Occipital lobe (tissue), 2 donors: Measurements from ENCODE around the gene USH2A. TPM values are rescaled to one million over a fixed set of nuclear protein-coding genes. Genes with fewer than 3 reads are reported as not detected.

Experiments used
- DNase-seq: peaks from one replicate; lab custom pipeline; 2025; lab: John Stamatoyannopoulos, UW
- total RNA-seq: library from RNA; depleted of rRNA; stranded (reverse); fragments of >200 nt; gene quantifications from one replicate; pipeline ENCODE4 v1.2.3, GENCODE V29; 2014

Gene USH2A
- 1.1 TPM for total RNA-seq

DNA sequence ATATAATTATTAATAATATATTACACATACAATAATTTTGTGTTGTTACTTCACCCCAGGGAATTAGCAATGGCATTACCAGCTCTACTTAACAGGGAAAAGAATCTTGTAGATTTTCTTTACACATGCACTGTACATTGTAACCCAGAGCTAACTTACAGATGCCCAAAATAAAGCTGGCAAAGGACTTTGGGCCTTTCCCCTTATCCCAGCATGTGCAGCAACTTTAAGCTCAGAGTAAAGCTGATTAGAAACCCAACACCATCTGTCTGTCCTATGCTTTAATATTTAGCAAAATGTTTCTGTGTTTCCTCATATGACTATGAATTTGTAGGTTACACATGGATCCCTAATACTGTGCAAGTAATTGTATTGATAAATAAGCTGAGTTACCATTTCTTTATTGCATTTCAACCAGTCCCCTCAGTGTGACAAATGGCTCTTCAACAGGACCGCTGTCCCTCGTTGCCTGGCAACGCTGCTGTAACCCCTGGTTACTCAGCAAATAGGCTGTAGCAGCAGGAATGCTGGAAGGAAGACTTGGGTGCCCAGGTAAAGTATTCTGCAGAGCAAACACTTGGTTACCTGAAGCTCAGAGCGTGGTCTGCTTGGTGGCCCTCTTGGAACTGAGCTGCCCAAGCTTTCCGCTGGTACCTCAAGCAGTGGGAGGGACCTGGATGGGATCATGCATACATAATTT, at the start of gene USH2A:
TSS of gene USH2A (minus strand) at position 628 of the 700 bp plus-strand sequence. CDS start 1,112 bp downstream, outside the sequence.
- DNase-seq = no peak

- DNase-seq = no peak
Observed at GRCh38 chr1:216466162-216466801, 43.0 kb upstream of the USH2A start.

DNA sequence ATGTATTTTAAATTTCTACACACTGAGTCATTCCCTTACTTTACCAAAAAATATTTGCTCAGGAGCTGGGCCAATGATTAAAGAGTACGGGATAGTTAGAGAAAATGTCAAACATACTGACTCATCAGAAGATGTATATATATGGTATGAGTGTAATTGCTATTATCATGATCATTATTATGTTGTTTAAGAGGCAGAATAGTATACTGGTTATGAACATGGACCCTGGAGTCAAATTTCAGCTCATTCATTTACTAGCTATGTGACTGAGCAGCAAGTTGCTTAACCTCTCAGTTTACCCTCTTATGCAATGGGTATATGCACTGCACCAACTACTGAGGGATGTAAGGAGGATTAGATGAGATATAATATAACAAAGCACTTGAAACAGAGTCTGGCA, 41.2 kb upstream of the USH2A start:
- no peak for DNase-seq

DNA sequence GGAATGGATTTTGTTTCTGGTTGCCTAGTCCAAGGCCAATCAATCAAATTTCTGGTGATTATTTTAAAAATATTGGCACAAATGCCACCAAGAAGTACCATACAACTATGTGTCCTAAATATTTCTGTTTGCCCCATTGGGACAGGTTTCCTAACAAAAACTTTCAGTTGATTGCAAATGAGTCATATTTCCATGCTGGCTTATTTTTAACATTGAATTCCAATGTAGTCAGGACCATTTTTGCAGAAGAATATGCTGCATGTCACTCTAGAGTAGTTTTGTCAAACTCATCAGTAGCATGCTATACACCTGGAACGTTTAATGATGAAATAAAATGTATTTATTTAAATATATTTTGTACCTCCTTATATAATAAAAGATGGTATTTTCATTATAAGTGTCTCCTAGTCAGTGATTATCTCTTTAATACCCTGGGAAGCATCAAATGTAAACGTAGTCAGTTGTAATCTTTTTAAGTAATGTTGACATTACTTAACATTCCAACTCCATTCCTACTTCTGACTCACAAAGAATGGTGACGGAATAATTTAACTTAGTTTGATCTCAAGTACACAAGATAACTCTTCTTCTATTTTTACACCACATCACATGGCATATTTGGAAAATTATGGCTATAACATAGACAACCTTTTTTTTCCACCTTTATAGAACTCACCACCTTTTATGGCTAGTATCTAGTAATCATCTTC, 39.0 kb upstream of the USH2A start:
- no peak for DNase-seq

- DNase-seq = no peak
Observed at GRCh38 chr1:216461466-216461865, 38.2 kb upstream of the USH2A start.

DNA sequence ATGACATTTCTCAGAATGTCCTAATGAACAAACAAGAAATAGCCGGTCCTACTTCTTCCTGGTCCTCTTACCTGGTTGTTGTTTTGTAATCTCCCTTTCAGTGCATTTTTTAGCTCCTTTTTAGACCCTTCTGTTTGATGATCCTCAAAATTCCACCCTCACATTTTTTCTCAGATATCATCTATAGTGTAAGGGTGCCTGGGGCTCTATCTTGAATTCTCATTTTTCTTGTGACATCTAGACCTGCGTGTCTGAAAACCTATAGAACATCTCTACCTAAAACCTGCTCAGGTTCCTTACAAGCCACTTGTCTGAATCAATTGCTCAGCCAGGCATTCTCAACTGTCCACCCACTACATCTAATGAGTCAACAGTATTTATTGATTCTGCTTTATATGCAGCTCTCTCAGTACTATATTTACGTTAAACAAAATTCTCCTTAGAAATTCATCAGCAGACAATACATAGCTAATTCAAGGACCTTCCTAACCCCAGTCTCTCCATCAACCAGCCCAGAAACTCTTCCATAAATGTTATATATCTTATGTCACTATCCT, 36.5 kb upstream of the USH2A start:
- no peak for DNase-seq

DNA sequence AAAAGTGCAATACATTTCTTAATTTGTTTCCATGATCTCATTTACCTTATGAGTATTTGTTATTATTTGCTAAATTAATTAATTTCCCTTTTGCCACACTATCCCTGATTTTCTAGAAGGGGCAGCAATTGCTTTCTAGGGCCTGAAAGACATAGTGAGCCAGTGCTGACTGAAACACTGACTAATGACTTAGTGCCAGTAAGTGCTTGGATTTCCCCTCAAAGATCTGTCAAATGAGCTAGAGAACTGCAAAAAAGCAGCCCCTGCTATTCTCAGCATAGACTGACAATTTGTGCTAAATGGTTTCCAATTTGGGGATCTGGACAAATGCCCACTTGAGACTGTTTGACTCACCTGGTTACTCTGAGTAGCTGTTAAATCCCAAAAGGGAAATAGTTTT, 35.6 kb upstream of the USH2A start:
- DNase-seq = no peak

DNA sequence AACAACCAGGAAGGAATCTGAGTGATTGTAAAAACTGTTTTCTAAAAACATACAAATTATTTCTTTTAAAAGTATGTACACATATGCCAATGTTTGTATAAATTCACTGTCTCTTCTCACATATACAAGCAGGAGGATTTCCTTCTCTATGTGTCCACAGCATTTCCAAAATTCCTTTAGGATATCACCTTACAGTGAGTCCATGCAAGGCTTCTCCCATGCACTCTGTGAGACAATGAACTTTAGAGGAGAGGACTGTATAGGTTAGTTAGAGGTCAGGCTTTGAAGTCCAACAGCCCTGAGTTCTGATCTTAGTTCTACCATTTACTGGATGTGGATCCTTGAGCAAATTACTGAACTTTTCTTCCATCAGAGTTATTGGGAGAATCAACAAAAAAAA, 34.1 kb upstream of the USH2A start:
- no peak for DNase-seq

- DNase-seq = no peak
Observed at GRCh38 chr1:216456682-216457081, 33.4 kb upstream of the USH2A start.

GRCh38 chr1:216453777-216454176, 30.5 kb upstream of the USH2A start:
- no peak for DNase-seq

- DNase-seq = no peak
Observed at GRCh38 chr1:216450227-216450626, 27.0 kb upstream of the USH2A start.

DNA sequence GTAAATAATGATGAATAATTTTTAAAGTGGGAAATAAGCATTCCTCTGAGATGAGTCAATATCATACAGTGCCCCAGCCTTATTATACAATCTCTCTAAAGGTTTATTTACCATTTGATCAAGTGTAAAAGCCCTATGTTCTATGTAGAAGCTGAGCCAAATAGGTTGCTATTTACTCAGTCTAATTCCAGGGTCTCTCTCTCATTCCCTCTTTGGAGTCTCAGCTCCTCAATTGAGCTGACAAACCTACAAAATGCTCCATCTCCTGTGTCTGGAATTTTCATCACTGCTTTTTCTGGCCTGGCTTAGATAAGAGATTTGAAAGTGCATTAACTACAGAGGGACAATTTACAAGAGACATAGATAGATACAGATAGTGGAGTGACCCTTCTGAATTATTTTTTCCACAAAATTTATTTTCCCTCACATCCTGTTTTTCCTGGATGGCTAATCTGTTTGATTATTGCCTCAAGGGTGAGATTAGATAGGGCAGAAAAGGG, 24.8 kb upstream of the USH2A start:
- no peak for DNase-seq

GRCh38 chr1:216437603-216438002, 14.4 kb upstream of the USH2A start:
- DNase-seq = no peak

GRCh38 chr1:216434232-216434631, 11.0 kb upstream of the USH2A start:
- no peak for DNase-seq

GRCh38 chr1:216433175-216433574, 9.9 kb upstream of the USH2A start:
- DNase-seq = no peak

DNA sequence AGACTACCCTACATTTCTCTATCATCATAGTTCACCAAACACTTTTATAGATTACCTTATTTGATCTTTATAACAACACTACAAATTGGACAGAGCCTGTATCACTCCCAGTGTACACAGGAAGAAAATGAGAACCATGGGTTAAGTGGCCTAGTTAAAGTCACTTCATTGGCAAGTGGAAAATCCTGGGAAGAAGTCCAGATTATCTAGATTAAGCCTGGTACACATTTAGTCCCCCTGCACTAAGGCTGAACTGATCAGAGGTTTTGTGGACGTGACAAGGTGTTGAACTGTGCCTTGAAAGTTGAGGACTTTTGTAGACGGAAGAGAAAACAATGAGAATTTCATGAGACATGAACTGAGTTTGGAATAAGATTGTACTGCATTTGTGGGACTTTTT, 7.5 kb upstream of the USH2A start:
- DNase-seq = no peak

DNA sequence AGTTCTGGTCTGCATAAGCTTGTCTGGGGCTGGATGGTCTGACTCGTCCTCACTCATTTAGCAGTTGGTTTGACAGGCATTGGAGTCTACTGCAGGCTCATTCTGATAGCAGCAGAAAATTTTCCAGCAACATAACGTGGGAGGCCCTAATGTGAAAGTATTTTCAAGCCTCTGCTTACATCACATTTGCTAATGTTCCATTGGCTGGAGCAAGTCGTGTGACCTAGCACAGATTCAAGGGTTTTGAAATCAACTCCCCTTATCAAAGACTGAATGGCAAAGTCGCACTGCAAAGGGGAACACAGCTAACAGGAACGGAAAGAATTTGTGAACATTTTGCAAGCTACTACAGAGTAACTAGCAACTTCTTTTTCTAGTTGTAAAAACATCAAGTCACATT, 2.3 kb upstream of the USH2A start:
- no peak for DNase-seq

DNA sequence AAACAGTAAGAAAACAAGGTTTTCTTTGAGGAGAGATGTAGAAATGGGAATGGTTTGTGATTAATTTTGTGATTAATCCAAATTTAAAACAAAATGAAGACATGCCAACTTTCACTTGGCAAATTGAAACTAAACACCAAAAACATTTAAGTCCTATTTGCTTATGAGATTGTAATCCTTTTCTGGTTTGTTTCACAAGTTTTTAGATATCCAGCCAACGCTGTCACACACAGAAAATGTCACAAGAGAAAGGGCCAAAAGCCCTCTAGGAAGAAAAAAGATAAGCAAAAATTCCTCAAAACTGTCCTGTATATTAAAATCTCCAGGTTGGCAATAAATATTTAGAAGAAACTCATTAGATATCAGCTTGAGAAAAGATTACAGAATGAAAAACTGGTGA, 2.5 kb downstream of the USH2A start:
- DNase-seq = no peak

DNA sequence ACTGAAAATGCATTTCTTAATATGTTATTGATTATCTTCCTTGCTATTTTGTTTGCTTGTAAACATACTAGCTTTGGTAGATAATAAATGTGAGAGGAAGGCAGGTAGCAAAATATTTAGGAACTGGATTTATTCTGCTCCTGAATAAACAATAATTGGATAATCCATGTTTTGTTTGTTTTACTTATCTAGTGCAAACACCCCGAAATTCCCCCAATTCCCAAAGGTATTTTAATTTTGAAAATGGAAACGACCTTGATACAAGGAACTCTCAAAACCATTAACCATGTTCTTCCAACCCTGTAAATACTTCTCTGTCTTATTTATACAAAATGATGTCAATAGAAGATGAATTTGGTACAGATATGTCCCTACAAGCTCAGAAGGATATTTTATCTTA, 3.0 kb downstream of the USH2A start:
- no peak for DNase-seq

DNA sequence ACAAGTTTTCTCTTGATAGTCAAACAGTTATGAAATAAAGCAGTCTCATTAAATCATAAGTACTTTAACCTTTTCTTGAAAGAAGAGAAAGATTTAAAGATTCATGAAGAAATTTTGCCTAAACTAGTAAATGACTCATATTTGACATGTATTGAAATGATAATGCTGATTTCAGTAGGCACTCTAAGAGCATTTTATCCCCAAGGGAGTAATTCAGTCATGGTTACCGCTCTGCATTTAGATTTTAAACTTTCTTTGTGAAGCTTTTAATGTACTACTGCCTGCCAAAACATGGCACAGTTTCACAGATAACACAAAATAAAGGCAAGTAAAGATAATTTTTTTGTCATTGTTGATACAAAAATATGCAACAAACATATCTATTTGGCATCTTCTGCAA, 6.8 kb downstream of the USH2A start:
- DNase-seq = no peak

DNA sequence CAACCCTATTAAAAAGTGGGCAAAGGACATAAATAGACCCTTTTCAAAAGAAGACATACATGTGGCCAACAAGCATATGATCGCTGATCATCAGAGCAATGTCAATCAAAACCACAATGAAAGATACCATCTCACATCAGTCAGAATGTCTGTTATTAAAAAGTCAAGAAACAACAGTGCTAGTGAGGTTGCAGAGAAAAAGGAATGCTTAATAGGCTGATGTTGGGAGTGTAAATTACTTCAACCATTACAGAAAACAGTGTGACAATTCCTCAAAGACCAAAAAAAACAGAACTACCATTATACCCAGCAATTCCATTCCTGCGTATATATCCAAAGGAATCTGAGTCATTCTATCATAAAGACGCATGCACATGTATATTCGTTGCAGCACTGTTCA, 13.2 kb downstream of the USH2A start:
- DNase-seq = no peak

- no peak for DNase-seq
Observed at GRCh38 chr1:216390956-216391355, 32.3 kb downstream of the USH2A start.
